HG03196 (cell line): ENCODE data around the gene HADHA.

Source experiments
- ATAC-seq: cut with Tn5 transposase; IDR thresholded peaks from one replicate; pipeline ENCODE4 v1.9.1; 2021; ENCODE audit not compliant: unreplicated experiment

HADHA gene

DNA sequence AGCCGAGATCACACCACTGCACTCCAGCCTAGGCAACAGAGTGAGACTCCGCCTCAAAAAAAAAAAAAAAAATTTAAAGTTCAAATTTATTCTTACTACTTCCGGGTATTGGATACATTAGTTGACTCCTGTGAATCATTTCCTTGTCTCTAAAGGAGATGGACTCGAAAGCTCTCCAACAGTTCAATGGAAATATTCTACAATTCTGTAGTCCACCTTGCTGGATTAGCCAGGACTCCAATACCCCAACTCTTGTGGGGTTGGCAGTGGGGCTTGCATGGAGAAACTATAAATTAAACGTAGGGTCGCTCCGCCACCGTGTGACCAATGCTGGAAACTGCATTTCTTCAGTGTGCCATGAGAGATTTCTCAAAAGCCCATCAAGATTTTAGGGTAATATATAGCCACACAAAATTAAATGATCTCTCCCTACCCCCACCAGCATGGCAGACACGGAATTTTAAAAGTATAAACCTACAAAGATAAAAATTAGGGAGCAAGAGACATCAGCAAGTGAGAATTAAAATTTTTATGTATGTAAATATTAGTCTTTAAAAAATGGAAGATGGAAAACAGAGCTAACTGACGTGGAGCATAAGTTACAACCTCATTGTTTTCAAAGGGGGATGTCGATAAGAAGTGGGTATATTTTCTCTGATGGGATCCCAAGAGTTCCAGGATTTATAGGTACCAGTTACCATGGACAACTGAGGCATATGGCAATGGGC is 99.3 kb downstream of the HADHA start:
- no peak for ATAC-seq

DNA sequence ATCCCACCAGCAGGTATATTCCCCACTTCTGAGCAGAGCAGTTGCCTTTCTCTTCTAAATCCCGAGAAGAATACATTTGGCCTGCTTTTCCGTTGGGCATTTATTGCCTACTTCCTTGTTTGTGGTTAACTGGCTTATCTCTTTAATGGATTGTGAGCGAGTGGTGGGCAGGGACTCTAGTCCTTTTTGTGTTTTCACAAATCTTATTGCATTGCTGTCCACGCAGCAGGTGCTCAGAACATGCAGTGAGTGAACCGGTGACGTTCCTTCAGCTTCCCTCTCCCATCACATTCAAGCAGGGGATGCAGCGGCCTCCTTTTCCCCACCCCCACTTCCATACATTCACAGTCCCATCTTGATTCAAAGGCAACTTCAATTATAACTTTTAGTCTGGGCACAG is 100.4 kb downstream of the HADHA start:
- ATAC-seq: no peak

DNA sequence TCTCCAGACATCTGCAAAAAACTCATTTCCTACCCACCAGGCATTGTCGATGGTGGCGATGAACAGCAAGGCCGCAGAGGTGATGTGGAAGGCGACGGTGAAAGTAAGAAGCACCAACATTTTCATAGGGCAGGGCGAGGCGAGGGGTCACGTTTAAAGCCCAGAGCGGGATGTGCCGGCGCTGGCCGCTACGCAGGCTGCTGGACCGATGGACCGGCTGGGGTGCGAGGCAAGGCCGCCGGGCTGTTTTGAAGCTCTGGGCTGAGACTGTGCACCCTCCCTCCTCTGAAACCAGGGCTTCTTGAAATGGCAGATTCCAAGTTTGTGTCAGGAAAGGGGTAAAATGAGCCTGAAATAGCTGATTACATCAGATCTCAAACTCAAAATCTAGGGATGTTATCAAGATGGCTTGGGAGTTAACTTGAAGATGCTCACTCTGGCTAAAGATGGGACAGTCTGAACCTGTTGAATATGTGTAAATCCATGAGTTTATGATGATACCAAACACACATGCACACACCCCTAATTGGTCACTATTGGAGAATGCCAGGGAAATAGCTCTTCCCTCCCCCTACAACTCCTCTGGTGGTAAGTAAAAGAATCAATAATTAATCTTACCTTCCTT is 103.2 kb downstream of the HADHA start:
- ATAC-seq: no peak
